ENCODE results near the gene EFNA5. TPM values are rescaled to one million over a fixed set of nuclear protein-coding genes. Genes with fewer than 3 reads are reported as not detected.

The EFNA5 gene
- total RNA-seq, 2 donors from 2014 or later, result 5.6 to 7.2 TPM

GRCh38 chr5:107402434-107403227, 268.1 kb downstream of the EFNA5 start:
- 68% methylated on average over 12 of the region's 12 CpGs for WGBS
- no peaks in the 10 kb centered on the region for H3K36me3 ChIP-seq
- DNase-seq (ENCODE audit: low spot score), result no peak
- no peak overlapping the region for H3K27ac ChIP-seq
- intact Hi-C loops (cut with DNase I), result no loop called here
- H3K27me3 ChIP-seq (replicated peaks; ENCODE audit: insufficient read depth), result no peaks in the 10 kb centered on the region
- H3K4me3 ChIP-seq, result no peak overlapping the region
- TF ChIP-seq POLR2A (IDR thresholded peaks at IDR 0.05), result no peak
- TF ChIP-seq POLR2AphosphoS5 (IDR thresholded peaks at IDR 0.05), result no peak
- no peak for TF ChIP-seq CTCF (IDR thresholded peaks at IDR 0.05)
- H3K4me1 ChIP-seq (replicated peaks), result no peaks in the 10 kb centered on the region
- no peaks in the 10 kb centered on the region for H3K9me3 ChIP-seq

- Histone ChIP-seq H3K27me3 (replicated peaks; ENCODE audit: insufficient read depth) (no peaks in the 10 kb centered on the region), H3K4me1 (replicated peaks) (no peaks in the 10 kb centered on the region), H3K9me3 (no peaks in the 10 kb centered on the region), H3K4me3 (no peak overlapping the region), H3K27ac (no peak overlapping the region), H3K36me3 (no peaks in the 10 kb centered on the region)
- intact Hi-C loops (cut with DNase I), result no loop called here
- WGBS, result 68% methylated on average over 5 of the region's 5 CpGs
- TF ChIP-seq CTCF (IDR thresholded peaks at IDR 0.05), result no peak
- TF ChIP-seq POLR2A (IDR thresholded peaks at IDR 0.05), result no peak
- no peak for TF ChIP-seq POLR2AphosphoS5 (IDR thresholded peaks at IDR 0.05)
- no peak for DNase-seq (ENCODE audit: low spot score)
Measured at GRCh38 chr5:107401470-107402122, 269.1 kb downstream of the EFNA5 start.

GRCh38 chr5:107400328-107400727, 270.4 kb downstream of the EFNA5 start:
- DNase-seq (ENCODE audit: low spot score), result no peak
- intact Hi-C loops (cut with DNase I), result no loop called here
- TF ChIP-seq CTCF (IDR thresholded peaks at IDR 0.05) (no peak), POLR2A (IDR thresholded peaks at IDR 0.05) (no peak), POLR2AphosphoS5 (IDR thresholded peaks at IDR 0.05) (no peak)
- Histone ChIP-seq H3K4me1 (replicated peaks) (no peaks in the 10 kb centered on the region), H3K27ac (no peak overlapping the region), H3K4me3 (no peak overlapping the region), H3K9me3 (no peaks in the 10 kb centered on the region), H3K27me3 (replicated peaks; ENCODE audit: insufficient read depth) (no peaks in the 10 kb centered on the region), H3K36me3 (no peaks in the 10 kb centered on the region)
- 84% methylated on average over 2 of the region's 2 CpGs for WGBS

GRCh38 chr5:107398703-107399102, 272.0 kb downstream of the EFNA5 start:
- H3K36me3 ChIP-seq, result no peaks in the 10 kb centered on the region
- no peak overlapping the region for H3K27ac ChIP-seq
- H3K4me3 ChIP-seq, result no peak overlapping the region
- H3K4me1 ChIP-seq (replicated peaks), result no peaks in the 10 kb centered on the region
- WGBS, result 95% methylated on average over 3 of the region's 3 CpGs
- H3K27me3 ChIP-seq (replicated peaks; ENCODE audit: insufficient read depth), result no peaks in the 10 kb centered on the region
- H3K9me3 ChIP-seq, result no peaks in the 10 kb centered on the region
- no peak for TF ChIP-seq CTCF (IDR thresholded peaks at IDR 0.05)
- TF ChIP-seq POLR2A (IDR thresholded peaks at IDR 0.05), result no peak
- TF ChIP-seq POLR2AphosphoS5 (IDR thresholded peaks at IDR 0.05), result no peak
- no peak for DNase-seq (ENCODE audit: low spot score)
- intact Hi-C loops (cut with DNase I), result no loop called here

GRCh38 chr5:107396351-107396690, 274.4 kb downstream of the EFNA5 start:
- Histone ChIP-seq H3K27me3 (replicated peaks; ENCODE audit: insufficient read depth) (no peaks in the 10 kb centered on the region), H3K36me3 (no peaks in the 10 kb centered on the region), H3K4me3 (no peak overlapping the region), H3K4me1 (replicated peaks) (no peaks in the 10 kb centered on the region), H3K27ac (no peak overlapping the region), H3K9me3 (no peaks in the 10 kb centered on the region)
- no peak for TF ChIP-seq POLR2A (IDR thresholded peaks at IDR 0.05)
- no peak for TF ChIP-seq POLR2AphosphoS5 (IDR thresholded peaks at IDR 0.05)
- TF ChIP-seq CTCF (IDR thresholded peaks at IDR 0.05), result no peak
- DNase-seq (ENCODE audit: low spot score), result no peak
- intact Hi-C loops (cut with DNase I), result no loop called here
- WGBS, result 96% methylated on average over 1 of the region's 1 CpG

Measured in prostate gland (tissue), 2 donors.